Measurements from ENCODE around the gene CDC42BPB.
"Not testable (repeated sequence)": the region's sequence is repeated elsewhere in the genome, so short reads cannot be mapped to it uniquely, and the experiment has no call there.

The CDC42BPB gene

GRCh38 chr14:103045371-103045869 is 11.9 kb downstream of the CDC42BPB start:
- DNase-seq (ENCODE audit: low read depth): no peak

DNA sequence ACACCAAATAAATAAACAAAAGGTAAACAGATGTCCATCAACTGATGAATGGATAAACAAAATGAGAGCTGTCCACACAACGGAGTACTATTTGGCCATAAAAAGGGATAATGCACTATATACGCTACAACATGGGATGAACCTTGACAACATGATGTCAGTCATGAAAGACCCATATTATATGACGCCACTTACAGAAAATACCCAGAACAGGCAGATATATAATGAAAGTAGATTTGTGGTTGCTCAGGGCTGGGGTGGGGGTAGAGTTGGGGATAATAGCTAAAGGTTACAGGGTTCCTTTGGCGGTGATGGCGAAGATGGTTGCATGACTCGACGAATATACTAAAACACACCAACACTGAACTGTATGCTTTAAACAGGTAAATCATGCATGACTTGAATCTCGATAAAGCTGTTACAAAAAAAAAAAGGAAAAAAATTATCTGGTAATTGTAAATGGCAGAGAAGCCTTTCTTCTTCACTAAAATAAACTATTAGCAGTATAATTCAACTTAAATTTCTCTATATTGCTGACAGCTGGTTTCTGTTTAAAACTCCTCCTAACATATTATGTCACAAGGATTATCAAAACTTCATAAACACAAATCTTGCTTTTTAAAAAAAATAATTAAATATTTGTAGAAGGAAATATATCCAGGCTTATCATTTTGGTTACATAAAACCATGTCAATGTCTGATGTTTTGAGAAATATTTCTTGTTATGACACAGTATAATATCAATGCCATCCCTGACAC is 13.9 kb downstream of the CDC42BPB start:
- no peak for DNase-seq (ENCODE audit: low read depth)

DNA sequence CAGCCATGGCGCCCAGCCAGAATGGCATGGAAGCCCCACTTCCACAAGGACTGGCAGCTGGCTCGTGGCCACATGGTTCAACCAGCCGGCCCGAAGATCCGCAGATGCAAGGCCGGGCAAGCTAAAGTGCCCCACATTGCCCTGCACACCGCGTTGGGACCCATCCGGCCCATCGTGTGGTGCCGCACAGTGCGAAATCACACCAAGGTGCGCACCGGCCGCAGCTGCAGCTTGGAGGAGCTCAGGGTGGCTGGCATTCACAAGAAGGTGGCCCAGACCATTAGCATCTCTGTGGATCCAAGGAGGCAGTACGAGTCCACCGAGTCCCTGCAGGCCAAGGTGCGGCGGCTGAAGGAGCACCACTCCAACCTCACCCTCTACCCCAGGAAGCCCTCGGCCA is 15.9 kb downstream of the CDC42BPB start:
- no peak for DNase-seq (ENCODE audit: low read depth)

DNA sequence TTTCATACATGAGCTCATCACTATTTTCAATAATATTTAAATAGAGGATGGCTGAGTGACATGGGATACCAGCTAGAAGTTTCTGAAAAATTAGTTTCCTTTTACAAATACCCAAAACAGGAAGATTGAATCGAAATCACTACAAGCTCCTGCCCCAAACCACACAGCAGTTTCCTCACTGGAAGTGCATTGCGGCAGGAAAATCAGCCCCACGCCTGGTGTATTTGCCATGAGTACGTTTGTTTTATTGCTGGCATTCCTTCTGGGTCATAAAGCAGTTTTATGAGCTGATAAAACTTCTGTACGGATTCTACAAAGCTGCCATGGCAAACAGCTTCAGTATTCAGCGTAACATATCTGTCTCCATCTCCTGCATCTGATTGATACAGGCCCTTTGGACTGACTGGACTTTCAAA is 23.7 kb downstream of the CDC42BPB start:
- DNase-seq (ENCODE audit: low read depth): no peak

DNA sequence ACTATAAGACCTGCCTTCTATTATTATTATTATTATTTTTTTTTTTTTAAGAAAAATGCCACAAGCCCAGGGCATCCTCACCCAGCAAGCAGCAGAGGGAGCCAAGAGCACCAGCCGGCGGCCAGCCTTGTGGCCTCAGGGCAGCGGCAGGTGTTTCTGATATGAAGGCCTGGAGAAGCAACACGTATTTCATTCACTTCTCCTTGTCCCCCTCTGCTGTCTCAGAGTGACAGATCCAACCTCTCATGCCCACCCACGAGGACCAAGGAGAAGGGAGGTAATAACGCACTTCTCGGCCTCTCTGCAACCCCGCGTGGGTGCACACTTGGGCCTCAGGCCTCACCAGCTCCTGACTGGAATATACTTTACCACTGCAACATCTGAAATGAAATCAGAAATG is 25.4 kb downstream of the CDC42BPB start:
- DNase-seq (ENCODE audit: low read depth): no peak

DNA sequence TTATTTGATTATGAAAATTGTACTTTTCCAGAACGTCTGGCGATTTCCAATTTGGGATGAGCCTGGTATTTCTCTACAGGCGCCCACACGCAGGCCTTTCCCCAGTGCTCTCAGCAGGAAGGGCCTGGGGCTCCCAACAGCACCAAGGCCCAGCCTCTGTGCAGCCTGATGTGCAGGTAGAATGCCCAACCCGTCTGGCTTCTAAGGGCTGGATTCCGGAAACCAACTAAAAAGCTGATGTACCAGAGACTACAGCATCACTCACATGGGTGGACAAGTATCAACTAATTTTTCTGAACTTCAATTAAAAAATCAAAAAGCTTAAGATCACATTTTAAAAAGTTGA is 25.8 kb downstream of the CDC42BPB start:
- DNase-seq (ENCODE audit: low read depth): no peak

GRCh38 chr14:103030741-103031565 is 26.4 kb downstream of the CDC42BPB start:
- no peak for DNase-seq (ENCODE audit: low read depth)

DNA sequence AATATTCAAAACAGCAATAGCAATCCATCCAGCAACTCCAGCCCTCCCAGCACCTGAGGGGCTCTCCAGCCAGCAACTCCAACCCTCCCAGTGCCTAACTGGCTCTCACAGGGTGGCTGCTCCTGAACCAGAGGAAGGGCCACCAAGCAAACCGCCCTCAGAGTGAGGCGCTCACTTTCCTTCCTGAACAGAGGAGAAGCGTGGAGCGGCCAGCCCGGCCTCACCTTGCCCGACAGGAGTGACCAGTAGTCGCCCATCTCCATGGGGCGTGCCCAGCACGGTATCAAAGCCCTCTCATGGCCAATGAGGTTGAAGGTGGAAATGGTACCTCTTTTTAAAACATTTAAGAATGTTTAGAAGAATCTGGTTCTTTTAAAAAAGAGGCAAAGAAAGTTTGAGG is 27.4 kb downstream of the CDC42BPB start:
- DNase-seq (ENCODE audit: low read depth): no peak

DNA sequence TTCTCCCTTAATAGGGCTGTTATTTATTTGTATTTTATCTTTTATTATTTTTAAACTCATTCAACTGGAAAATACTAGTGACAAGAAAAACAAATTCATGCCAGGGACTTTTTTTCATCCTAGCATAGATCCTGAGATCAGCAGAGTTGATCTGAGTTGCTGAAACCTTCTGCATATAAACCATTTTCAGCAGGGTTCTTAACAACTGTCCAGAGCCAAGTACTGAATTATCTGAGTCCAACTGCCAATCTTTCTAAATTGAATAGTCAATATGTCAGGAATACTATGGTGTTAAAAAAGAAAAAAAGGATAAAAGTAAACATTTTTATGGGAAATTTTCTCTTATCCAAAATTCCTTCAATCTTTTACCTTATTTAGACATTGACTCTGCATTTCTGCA is 28.6 kb downstream of the CDC42BPB start:
- no peak for DNase-seq (ENCODE audit: low read depth)

DNA sequence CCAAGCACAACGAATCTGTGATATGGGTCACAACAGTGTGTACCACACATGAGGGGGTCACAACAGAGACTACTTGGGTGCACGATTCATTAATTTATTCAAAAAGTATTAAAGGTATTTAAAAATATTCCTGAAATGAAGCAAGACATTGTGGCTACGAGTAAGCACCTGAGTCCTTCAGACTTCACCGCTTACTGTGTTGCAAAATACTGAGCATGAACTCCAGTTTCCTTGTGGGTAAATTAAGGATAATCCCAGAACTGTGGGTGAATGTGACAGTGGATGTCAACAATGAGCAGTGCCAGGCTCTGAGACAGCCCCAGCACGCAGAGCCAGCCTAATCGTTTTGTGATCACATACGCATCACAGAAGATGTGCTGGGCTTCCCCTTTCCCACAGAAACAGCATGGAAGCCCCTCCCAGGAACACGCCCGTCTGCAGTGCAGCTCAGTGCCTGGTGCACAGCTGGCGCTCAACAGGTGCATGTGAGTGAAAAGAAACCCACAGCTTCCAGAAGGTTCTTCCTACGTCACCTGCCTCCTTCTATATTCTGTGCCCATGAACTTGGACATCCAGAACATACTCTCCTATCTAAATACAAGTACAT is 29.1 kb downstream of the CDC42BPB start:
- DNase-seq (ENCODE audit: low read depth): no peak

- DNase-seq (ENCODE audit: low read depth): no peak
Measured at GRCh38 chr14:103027451-103027850, 29.9 kb downstream of the CDC42BPB start.

DNA sequence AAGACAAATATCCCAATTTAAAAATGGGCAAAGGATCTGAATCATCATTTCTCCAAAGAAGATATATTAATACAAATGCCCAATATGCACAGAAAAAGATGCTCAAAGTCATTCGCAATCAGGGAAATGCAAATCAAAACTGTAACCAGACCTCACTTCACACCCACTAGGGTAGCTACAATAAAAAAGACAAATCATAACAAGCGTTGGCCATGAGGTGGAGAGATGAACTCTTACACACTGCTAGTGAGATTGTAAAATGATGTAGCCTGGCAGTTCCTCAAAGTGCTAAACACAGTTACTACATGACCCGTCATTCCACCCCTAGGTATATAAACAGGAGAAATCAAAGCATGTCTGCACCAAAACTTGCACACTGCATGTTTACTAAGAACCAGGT is 30.4 kb downstream of the CDC42BPB start:
- no peak for DNase-seq (ENCODE audit: low read depth)

DNA sequence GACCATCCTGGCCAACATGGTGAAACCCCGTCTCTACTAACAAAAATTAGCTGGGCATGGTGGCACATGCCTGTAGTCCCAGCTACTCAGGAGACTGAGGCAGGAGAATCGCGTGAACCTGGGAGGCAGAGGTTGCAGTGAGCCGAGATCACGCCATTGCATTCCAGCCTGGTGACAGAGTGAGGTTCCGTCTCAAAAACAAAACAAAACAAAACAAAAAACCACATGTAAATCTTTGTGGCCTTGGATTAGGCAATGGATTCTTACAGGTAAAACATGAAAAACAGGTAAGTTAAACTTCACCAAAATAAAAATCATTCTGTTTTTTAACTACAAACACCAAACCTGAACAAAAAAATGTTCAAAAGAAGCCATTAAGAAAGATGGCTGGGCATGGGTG is 31.2 kb downstream of the CDC42BPB start:
- not testable (repeated sequence) for DNase-seq (ENCODE audit: low read depth)

- no peak for DNase-seq (ENCODE audit: low read depth)
Measured at GRCh38 chr14:103023881-103024473, 33.4 kb downstream of the CDC42BPB start.

DNA sequence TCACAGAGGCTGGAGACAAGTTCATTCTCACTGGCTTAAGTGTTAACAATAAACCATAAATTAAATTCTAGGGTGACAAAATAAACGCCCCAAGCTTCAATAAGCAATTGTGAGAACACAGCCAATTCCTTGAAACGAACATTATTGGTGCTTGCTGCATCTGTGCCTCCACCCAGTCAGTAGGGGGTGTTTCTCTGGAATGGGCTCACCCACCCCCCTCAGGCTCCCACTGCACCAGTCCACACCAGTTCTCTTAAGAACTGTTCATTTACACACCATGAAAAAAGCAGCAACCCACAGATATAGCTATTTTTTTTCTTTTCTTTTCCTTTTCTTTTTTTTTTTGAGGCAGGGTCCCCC is 34.7 kb downstream of the CDC42BPB start:
- no peak for DNase-seq (ENCODE audit: low read depth)

DNA sequence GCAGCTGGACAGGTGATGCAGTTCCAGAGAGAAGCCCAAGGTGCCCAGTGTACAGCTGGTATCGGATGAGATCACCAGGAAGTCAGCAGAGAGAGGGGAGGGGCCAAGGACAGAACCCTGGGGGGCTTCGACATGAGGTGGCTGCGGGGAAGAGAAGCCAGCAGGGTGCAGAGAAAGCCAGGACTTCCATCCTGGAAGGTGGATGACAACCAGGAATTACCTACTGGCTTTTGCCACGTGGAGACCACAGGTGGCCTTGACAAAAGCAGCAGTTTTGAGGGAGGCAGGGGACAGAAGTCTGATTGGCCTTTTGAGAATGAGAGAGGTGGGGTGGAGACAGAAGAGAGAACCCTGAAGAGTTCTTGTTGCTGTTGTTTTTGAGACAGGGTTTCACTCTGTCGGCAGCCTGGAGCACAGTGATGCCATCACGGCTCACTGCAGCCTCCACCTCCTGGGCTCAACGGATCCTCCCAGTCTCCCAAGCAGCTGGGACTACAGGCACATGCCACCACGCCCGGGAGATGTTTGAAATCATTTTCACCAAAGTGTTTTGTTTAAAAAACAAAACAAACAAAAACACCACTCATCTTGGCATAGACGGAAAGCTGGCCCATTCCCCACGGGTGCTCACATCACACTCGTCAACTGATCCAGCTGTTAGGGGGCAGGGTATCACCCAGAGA is 35.2 kb downstream of the CDC42BPB start:
- no peak for DNase-seq (ENCODE audit: low read depth)

GRCh38 chr14:103021684-103022001 is 35.7 kb downstream of the CDC42BPB start:
- DNase-seq (ENCODE audit: low read depth): no peak

DNA sequence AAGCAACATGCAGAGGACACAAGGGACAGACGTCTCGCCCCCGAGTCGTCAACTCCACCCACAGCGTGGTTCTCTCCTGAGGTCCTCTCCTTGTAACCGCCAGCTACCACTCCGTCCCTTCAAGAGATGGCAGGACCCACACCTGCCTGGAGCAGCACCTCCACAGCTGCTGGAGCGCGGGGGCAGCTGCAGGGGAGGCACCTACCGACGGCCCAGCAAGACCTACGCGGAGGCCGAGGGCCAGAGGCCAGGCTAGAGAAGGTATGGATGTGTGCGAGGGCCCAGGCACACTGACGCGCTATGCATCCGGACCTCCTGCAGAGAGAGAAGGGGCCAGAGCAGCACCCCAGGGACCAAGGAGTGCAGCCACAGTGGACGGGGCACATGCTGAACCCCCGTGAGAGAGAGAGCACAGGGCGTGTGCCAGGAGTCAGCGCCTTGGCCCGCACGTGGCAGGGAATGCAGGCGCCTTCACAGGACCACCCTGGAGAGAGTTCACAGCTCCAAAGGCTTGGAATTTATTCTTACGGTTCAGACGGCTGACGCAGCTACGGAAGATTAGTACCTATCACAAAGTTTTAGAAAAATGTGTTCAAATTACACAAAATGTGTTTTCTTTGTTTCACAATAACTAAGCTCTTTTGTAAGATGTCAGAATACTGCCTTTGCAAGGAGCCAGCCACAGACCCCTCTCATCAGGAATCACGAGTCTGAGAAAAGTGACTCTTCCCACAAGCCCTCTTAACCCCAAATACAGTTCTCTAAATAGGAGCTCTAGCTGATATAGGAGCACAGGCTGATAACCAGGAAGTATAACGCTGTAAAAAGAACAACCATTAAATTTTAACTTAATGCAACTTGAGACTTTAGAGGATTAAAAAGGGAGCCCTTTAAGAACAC is 36.8 kb downstream of the CDC42BPB start:
- no peak for DNase-seq (ENCODE audit: low read depth)

GRCh38 chr14:103019826-103020225 is 37.5 kb downstream of the CDC42BPB start:
- DNase-seq (ENCODE audit: low read depth): no peak

DNA sequence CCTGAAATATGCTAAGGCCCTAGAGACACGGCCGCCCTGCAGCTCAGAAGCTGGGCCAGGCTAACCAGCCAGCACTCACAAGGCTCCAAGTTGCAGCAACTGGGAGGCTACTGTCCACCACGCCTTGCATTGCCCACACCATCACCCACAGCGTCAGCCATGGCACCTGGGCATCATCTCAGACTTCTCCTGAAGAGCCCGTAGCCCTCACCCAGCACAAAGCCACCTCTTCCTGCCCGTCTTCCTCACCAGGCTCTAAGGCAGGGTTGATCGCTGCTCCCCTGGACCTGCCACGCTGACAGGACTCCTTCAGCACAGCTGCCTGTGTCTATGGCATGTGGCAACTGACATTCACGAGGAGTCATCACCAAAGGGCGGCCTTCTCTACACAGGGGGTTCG is 38.1 kb downstream of the CDC42BPB start:
- DNase-seq (ENCODE audit: low read depth): no peak

- DNase-seq (ENCODE audit: low read depth): no peak
Measured at GRCh38 chr14:103016594-103016993, 40.8 kb downstream of the CDC42BPB start.
